Ascending aorta (tissue), 2 donors: Measurements from ENCODE around the gene ZC3H7A. TPM values are rescaled to one million over a fixed set of nuclear protein-coding genes. Genes with fewer than 3 reads are reported as not detected.
A peak's percentile ranks its signal among the peaks of the same experiment; 100 is the strongest.

Experiments
- DNase-seq, 2 donors: peaks; one replicate each; pipeline ENCODE4 v3.0.0-alpha.2; 2019; ENCODE audit warnings: low spot score in 2 of 2
- H3K27ac ChIP-seq, 2 donors: fragments of 200-600 bp; sonication (generic); one replicate each; pipeline ENCODE4 v1.5.1; 2016 to 2017; ENCODE audit warnings: mild to moderate bottlenecking in 1 of 2
- H3K27me3 ChIP-seq: fragments of 200-600 bp; sonication (generic); one replicate; pipeline ENCODE4 v1.5.1; 2017
- H3K36me3 ChIP-seq, 2 donors: fragments of 200-600 bp; sonication (generic); one replicate each; pipeline ENCODE4 v1.5.1; 2016
- H3K4me1 ChIP-seq, 2 donors: fragments of 200-600 bp; sonication (generic); one replicate each; pipeline ENCODE4 v1.5.1; 2016 to 2017; ENCODE audit warnings: mild to moderate bottlenecking in 1 of 2
- H3K4me3 ChIP-seq, 2 donors: fragments of 200-600 bp; sonication (generic); one replicate each; pipeline ENCODE4 v1.5.1; 2016 to 2017; ENCODE audit warnings: mild to moderate bottlenecking in 1 of 2
- H3K9me3 ChIP-seq, 2 donors: fragments of 200-600 bp; sonication (generic); one replicate each; pipeline ENCODE4 v1.5.1; 2016
- CTCF ChIP-seq, 3 experiments: fragments of 200-600 bp in 2 of 3; fragments of 450-650 bp in 1 of 3; sonication (generic) in 2 of 3; IDR thresholded peaks; one replicate each; pipeline ENCODE4 v1.5.1; 2016 to 2019; ENCODE audit warnings: antibody characterized with exemption in 3 of 3, mild to moderate bottlenecking in 1 of 3, moderate library complexity in 1 of 3
- intact Hi-C: fragments of 100-400 bp; cut with DNase I; formaldehyde crosslinking; loops from one replicate; pipeline ENCODE4 v1.15.1; 2023
- total RNA-seq: library from RNA; depleted of rRNA; stranded (reverse); fragments of >200 nt; gene quantifications from one replicate; pipeline ENCODE4 v1.1.0, GENCODE V29; 2016

Gene ZC3H7A
- 56.9 TPM for total RNA-seq

- Histone ChIP-seq H3K27me3 (no peaks in the 10 kb centered on the region), H3K4me1 (peaks cover 14 to 48% of the 10 kb centered on the region in 2 donors), H3K4me3 (peak within 1 kb of the TSS; percentile 70 to 91), H3K27ac (peak within 1 kb of the TSS; percentile 97 to 98), H3K9me3 (no peaks in the 10 kb centered on the region), H3K36me3 (no peaks in the 10 kb centered on the region)
- peak; percentile 36 to 99 (median 53) for TF ChIP-seq CTCF (IDR thresholded peaks at IDR 0.05)
- intact Hi-C loops: loop anchor here (2.0 to 5.0 kb wide), 5 partner anchors 15 to 665 kb away; partner anchors contain the start of genes GSPT1 and RSL1D1
- peak; percentile 85 to 98 for DNase-seq
Observed at GRCh38 chr16:11797166-11797956, at the start of gene ZC3H7A. TSS of gene ZC3H7A (minus strand) at chr16:11797258. CDS start at chr16:11782354, 14,904 bp downstream.

- TF ChIP-seq CTCF (IDR thresholded peaks at IDR 0.05): no peak
- no peak overlapping the region for H3K4me3 ChIP-seq
- intact Hi-C loops: no loop called here
- no peaks in the 10 kb centered on the region for H3K4me1 ChIP-seq
- H3K9me3 ChIP-seq: no peaks in the 10 kb centered on the region
- H3K27ac ChIP-seq: no peak overlapping the region
- H3K36me3 ChIP-seq: peaks cover 89 to 98% of the 10 kb centered on the region in 2 donors
- DNase-seq: no peak
- no peaks in the 10 kb centered on the region for H3K27me3 ChIP-seq
Observed at GRCh38 chr16:11844499-11844898, 47.4 kb upstream of the ZC3H7A start.

GRCh38 chr16:11843861-11844260 lies 46.8 kb upstream of the ZC3H7A start:
- H3K36me3 ChIP-seq: peaks cover 93 to 98% of the 10 kb centered on the region in 2 donors
- intact Hi-C loops: no loop called here
- no peaks in the 10 kb centered on the region for H3K4me1 ChIP-seq
- DNase-seq: no peak
- H3K27me3 ChIP-seq: no peaks in the 10 kb centered on the region
- H3K27ac ChIP-seq: no peak overlapping the region
- no peaks in the 10 kb centered on the region for H3K9me3 ChIP-seq
- no peak for TF ChIP-seq CTCF (IDR thresholded peaks at IDR 0.05)
- H3K4me3 ChIP-seq: no peak overlapping the region

- H3K27me3 ChIP-seq: no peaks in the 10 kb centered on the region
- no peak overlapping the region for H3K4me3 ChIP-seq
- no peak for TF ChIP-seq CTCF (IDR thresholded peaks at IDR 0.05)
- H3K9me3 ChIP-seq: no peaks in the 10 kb centered on the region
- DNase-seq: no peak
- intact Hi-C loops: no loop called here
- peaks cover 93 to 98% of the 10 kb centered on the region in 2 donors for H3K36me3 ChIP-seq
- H3K27ac ChIP-seq: no peak overlapping the region
- no peaks in the 10 kb centered on the region for H3K4me1 ChIP-seq
Observed at GRCh38 chr16:11843206-11843605, 46.1 kb upstream of the ZC3H7A start.

GRCh38 chr16:11841026-11841425 lies 44.0 kb upstream of the ZC3H7A start:
- H3K4me3 ChIP-seq: no peak overlapping the region
- intact Hi-C loops: no loop called here
- peaks cover 3 to 11% of the 10 kb centered on the region in 2 donors for H3K4me1 ChIP-seq
- peaks cover 85 to 91% of the 10 kb centered on the region in 2 donors for H3K36me3 ChIP-seq
- H3K27ac ChIP-seq: no peak overlapping the region
- no peak for DNase-seq
- H3K9me3 ChIP-seq: no peaks in the 10 kb centered on the region
- no peaks in the 10 kb centered on the region for H3K27me3 ChIP-seq
- TF ChIP-seq CTCF (IDR thresholded peaks at IDR 0.05): no peak
